Activated CD8-positive, alpha-beta memory T cell treated with anti-CD3 and anti-CD28 coated beads, Interleukin-2, amount 50 U/mL, for 1 hour (primary cell): ENCODE results near the gene MRPS23.

Experiments used
- DNase-seq: peaks from one replicate; pipeline ENCODE4 v3.0.0-alpha.2; 2020; ENCODE audit errors: extremely low read depth

The MRPS23 gene

GRCh38 chr17:57803021-57803420 lies 46.8 kb downstream of the MRPS23 start:
- no peak for DNase-seq

- no peak for DNase-seq
Observed at GRCh38 chr17:57801044-57801711, 48.7 kb downstream of the MRPS23 start.

DNA sequence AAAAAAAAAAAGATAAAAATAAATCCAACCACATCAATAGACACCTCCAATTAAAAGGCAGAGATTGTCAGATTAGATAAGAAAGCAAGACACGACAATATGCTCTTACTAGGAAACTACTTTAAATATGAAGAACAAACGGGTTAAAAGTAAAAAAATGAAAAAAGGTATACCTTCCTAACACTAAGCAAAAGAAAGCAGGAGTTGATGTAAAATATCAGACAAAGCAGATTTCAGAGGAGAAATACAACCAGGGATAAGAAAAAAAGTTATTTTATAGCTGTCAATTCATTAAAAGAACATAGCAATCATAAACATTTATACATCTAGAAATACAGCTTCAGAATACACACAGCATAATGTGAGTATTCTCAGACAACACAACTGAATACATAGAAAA lies 55.0 kb downstream of the MRPS23 start:
- DNase-seq = no peak

GRCh38 chr17:57788725-57789124 lies 61.1 kb downstream of the MRPS23 start:
- no peak for DNase-seq

DNA sequence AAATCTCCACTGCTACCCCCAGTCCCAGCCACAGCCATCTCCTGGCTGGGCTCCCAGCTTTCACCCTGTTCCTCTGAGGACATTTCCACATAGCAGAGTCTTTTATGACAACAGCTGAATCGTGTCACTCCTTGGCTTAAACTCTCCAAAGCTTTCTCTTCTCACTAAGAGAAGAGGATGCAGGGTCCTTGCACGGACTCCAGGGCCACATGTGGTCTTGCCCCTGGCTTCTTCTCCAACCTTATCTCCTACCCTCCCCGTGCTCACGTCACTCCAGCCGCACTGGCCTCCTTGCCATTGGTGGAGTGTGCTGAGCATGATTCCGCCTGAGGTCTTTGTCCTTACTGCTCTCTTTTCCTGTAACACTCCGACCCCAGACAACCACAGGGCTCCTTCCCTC lies 64.8 kb downstream of the MRPS23 start:
- DNase-seq = no peak
